ENCODE measurements around the gene DAG1.

DAG1 gene

GRCh38 chr3:49509028-49509561 is 39.0 kb downstream of the DAG1 start:
- no peak for ATAC-seq (replicated peaks; ENCODE audit: extremely low read depth, poor library complexity, severe bottlenecking)

GRCh38 chr3:49511639-49512038 is 41.6 kb downstream of the DAG1 start:
- Mint-ChIP-seq H3K36me3 (ENCODE audit: insufficient read depth) (peaks cover 28% of the 10 kb centered on the region), H3K27me3 (no peaks in the 10 kb centered on the region), H3K4me1 (peaks cover 25% of the 10 kb centered on the region), H3K27ac (ENCODE audit: low read depth) (no peak overlapping the region), H3K4me3 (no peak overlapping the region), H3K9me3 (no peaks in the 10 kb centered on the region)
- ATAC-seq (replicated peaks; ENCODE audit: extremely low read depth, poor library complexity, severe bottlenecking): no peak
- DNase-seq (ENCODE audit: low spot score in 2 of 2): no peak

More at GRCh38 chr3:49509028-49509561, 39.0 kb downstream of the DAG1 start:
- Mint-ChIP-seq H3K4me1 (peaks cover 17% of the 10 kb centered on the region), H3K9me3 (no peaks in the 10 kb centered on the region), H3K27me3 (no peaks in the 10 kb centered on the region), H3K36me3 (ENCODE audit: insufficient read depth) (peaks cover 15% of the 10 kb centered on the region), H3K27ac (ENCODE audit: low read depth) (no peak overlapping the region), H3K4me3 (no peak overlapping the region)
- no peak for DNase-seq (ENCODE audit: low spot score in 2 of 2)

- H3K27ac Mint-ChIP-seq (ENCODE audit: low read depth): no peak overlapping the region
- ATAC-seq (replicated peaks; ENCODE audit: extremely low read depth, poor library complexity, severe bottlenecking): no peak
Observed at GRCh38 chr3:49512781-49513355, 42.8 kb downstream of the DAG1 start.

GRCh38 chr3:49513494-49514124 is 43.5 kb downstream of the DAG1 start:
- no peak overlapping the region for H3K4me3 Mint-ChIP-seq
- no peak for ATAC-seq (replicated peaks; ENCODE audit: extremely low read depth, poor library complexity, severe bottlenecking)
- no peak overlapping the region for H3K27ac Mint-ChIP-seq (ENCODE audit: low read depth)
- H3K9me3 Mint-ChIP-seq: no peaks in the 10 kb centered on the region
- H3K4me1 Mint-ChIP-seq: peaks cover 32% of the 10 kb centered on the region
- no peak for DNase-seq (ENCODE audit: low spot score in 2 of 2)
- H3K27me3 Mint-ChIP-seq: no peaks in the 10 kb centered on the region
- peaks cover 31% of the 10 kb centered on the region for H3K36me3 Mint-ChIP-seq (ENCODE audit: insufficient read depth)

More at GRCh38 chr3:49512781-49513355, 42.8 kb downstream of the DAG1 start:
- no peak for DNase-seq (ENCODE audit: low spot score in 2 of 2)
- Mint-ChIP-seq H3K36me3 (ENCODE audit: insufficient read depth) (peaks cover 31% of the 10 kb centered on the region), H3K27me3 (no peaks in the 10 kb centered on the region), H3K9me3 (no peaks in the 10 kb centered on the region), H3K4me3 (no peak overlapping the region), H3K4me1 (peaks cover 28% of the 10 kb centered on the region)

GRCh38 chr3:49518016-49518415 is 47.9 kb downstream of the DAG1 start:
- ATAC-seq (replicated peaks; ENCODE audit: extremely low read depth, poor library complexity, severe bottlenecking) (no peak), DNase-seq (ENCODE audit: low spot score in 2 of 2) (no peak)
- Mint-ChIP-seq H3K4me3 (no peak overlapping the region), H3K27me3 (no peaks in the 10 kb centered on the region), H3K4me1 (peaks cover 48% of the 10 kb centered on the region), H3K36me3 (ENCODE audit: insufficient read depth) (peaks cover 26% of the 10 kb centered on the region), H3K9me3 (no peaks in the 10 kb centered on the region), H3K27ac (ENCODE audit: low read depth) (no peak overlapping the region)

GRCh38 chr3:49518441-49518840 is 48.4 kb downstream of the DAG1 start:
- Mint-ChIP-seq H3K27ac (ENCODE audit: low read depth) (no peak overlapping the region), H3K4me1 (peaks cover 47% of the 10 kb centered on the region), H3K4me3 (no peak overlapping the region), H3K9me3 (no peaks in the 10 kb centered on the region), H3K36me3 (ENCODE audit: insufficient read depth) (peaks cover 24% of the 10 kb centered on the region), H3K27me3 (no peaks in the 10 kb centered on the region)
- DNase-seq (ENCODE audit: low spot score in 2 of 2): no peak
- ATAC-seq (replicated peaks; ENCODE audit: extremely low read depth, poor library complexity, severe bottlenecking): no peak

- H3K36me3 Mint-ChIP-seq (ENCODE audit: insufficient read depth): peaks cover 21% of the 10 kb centered on the region
Observed at GRCh38 chr3:49519296-49519695, 49.2 kb downstream of the DAG1 start.

GRCh38 chr3:49519916-49520385 is 49.9 kb downstream of the DAG1 start:
- no peak for DNase-seq (ENCODE audit: low spot score in 2 of 2)
- H3K27ac Mint-ChIP-seq (ENCODE audit: low read depth): no peak overlapping the region
- peaks cover 21% of the 10 kb centered on the region for H3K36me3 Mint-ChIP-seq (ENCODE audit: insufficient read depth)
- H3K9me3 Mint-ChIP-seq: no peaks in the 10 kb centered on the region
- peaks cover 42% of the 10 kb centered on the region for H3K4me1 Mint-ChIP-seq
- ATAC-seq (replicated peaks; ENCODE audit: extremely low read depth, poor library complexity, severe bottlenecking): no peak
- H3K27me3 Mint-ChIP-seq: no peaks in the 10 kb centered on the region
- no peak overlapping the region for H3K4me3 Mint-ChIP-seq

More at GRCh38 chr3:49519296-49519695, 49.2 kb downstream of the DAG1 start:
- no peak for DNase-seq (ENCODE audit: low spot score in 2 of 2)
- ATAC-seq (replicated peaks; ENCODE audit: extremely low read depth, poor library complexity, severe bottlenecking): no peak
- Mint-ChIP-seq H3K4me3 (no peak overlapping the region), H3K9me3 (no peaks in the 10 kb centered on the region), H3K27me3 (no peaks in the 10 kb centered on the region), H3K27ac (ENCODE audit: low read depth) (no peak overlapping the region), H3K4me1 (peaks cover 42% of the 10 kb centered on the region)

- H3K27ac Mint-ChIP-seq (ENCODE audit: low read depth): no peak overlapping the region
- no peak overlapping the region for H3K4me3 Mint-ChIP-seq
- H3K27me3 Mint-ChIP-seq: no peaks in the 10 kb centered on the region
- H3K36me3 Mint-ChIP-seq (ENCODE audit: insufficient read depth): peaks cover 5% of the 10 kb centered on the region
- no peak for DNase-seq (ENCODE audit: low spot score in 2 of 2)
- H3K9me3 Mint-ChIP-seq: no peaks in the 10 kb centered on the region
- ATAC-seq (replicated peaks; ENCODE audit: extremely low read depth, poor library complexity, severe bottlenecking): no peak
- peaks cover 18% of the 10 kb centered on the region for H3K4me1 Mint-ChIP-seq
Observed at GRCh38 chr3:49523756-49524747, 54.0 kb downstream of the DAG1 start.

- Mint-ChIP-seq H3K9me3 (no peaks in the 10 kb centered on the region), H3K27me3 (no peaks in the 10 kb centered on the region), H3K36me3 (ENCODE audit: insufficient read depth) (peaks cover 12% of the 10 kb centered on the region), H3K4me1 (peaks cover 13% of the 10 kb centered on the region), H3K27ac (ENCODE audit: low read depth) (peak overlapping the region; percentile 46), H3K4me3 (no peak overlapping the region)
- DNase-seq (ENCODE audit: low spot score in 2 of 2) (no peak), ATAC-seq (replicated peaks; ENCODE audit: extremely low read depth, poor library complexity, severe bottlenecking) (no peak)
Observed at GRCh38 chr3:49529567-49529966, 59.5 kb downstream of the DAG1 start.

GRCh38 chr3:49530231-49530630 is 60.2 kb downstream of the DAG1 start:
- no peaks in the 10 kb centered on the region for H3K9me3 Mint-ChIP-seq
- no peak for DNase-seq (ENCODE audit: low spot score in 2 of 2)
- no peak overlapping the region for H3K4me3 Mint-ChIP-seq
- peak overlapping the region; percentile 46 for H3K27ac Mint-ChIP-seq (ENCODE audit: low read depth)
- H3K4me1 Mint-ChIP-seq: peaks cover 13% of the 10 kb centered on the region
- H3K36me3 Mint-ChIP-seq (ENCODE audit: insufficient read depth): peaks cover 13% of the 10 kb centered on the region
- ATAC-seq (replicated peaks; ENCODE audit: extremely low read depth, poor library complexity, severe bottlenecking): no peak
- no peaks in the 10 kb centered on the region for H3K27me3 Mint-ChIP-seq

GRCh38 chr3:49530701-49531100 is 60.6 kb downstream of the DAG1 start:
- H3K36me3 Mint-ChIP-seq (ENCODE audit: insufficient read depth): peaks cover 13% of the 10 kb centered on the region
- no peak overlapping the region for H3K27ac Mint-ChIP-seq (ENCODE audit: low read depth)
- no peak for DNase-seq (ENCODE audit: low spot score in 2 of 2)
- ATAC-seq (replicated peaks; ENCODE audit: extremely low read depth, poor library complexity, severe bottlenecking): no peak
- H3K4me1 Mint-ChIP-seq: peaks cover 13% of the 10 kb centered on the region
- H3K9me3 Mint-ChIP-seq: no peaks in the 10 kb centered on the region
- H3K4me3 Mint-ChIP-seq: no peak overlapping the region
- no peaks in the 10 kb centered on the region for H3K27me3 Mint-ChIP-seq

Data from central memory CD8-positive, alpha-beta T cell (primary cell).